ENCODE results near the gene DNAJC17.

The DNAJC17 gene

GRCh38 chr15:40852529-40852928 lies 45.3 kb upstream of the DNAJC17 start:
- peaks cover 0 to 42% (median 0%) of the 10 kb centered on the region in 3 donors for H3K36me3 ChIP-seq
- DNase-seq, result no peak
- H3K27me3 ChIP-seq, result peaks cover 0 to 5% of the 10 kb centered on the region in 2 donors
- intact Hi-C loops (cut with DNase I; ENCODE audit: low total_unique reads), result no loop called here
- no peak for TF ChIP-seq CTCF (IDR thresholded peaks at IDR 0.05)
- no peaks in the 10 kb centered on the region for H3K9me3 ChIP-seq
- peaks cover 0 to 7% (median 2%) of the 10 kb centered on the region in 4 donors for H3K4me1 ChIP-seq
- H3K27ac ChIP-seq, result no peak overlapping the region
- no peak overlapping the region for H3K4me3 ChIP-seq

- Histone ChIP-seq H3K36me3 (peaks cover 0 to 29% (median 0%) of the 10 kb centered on the region in 3 donors), H3K9me3 (no peaks in the 10 kb centered on the region), H3K27me3 (peaks cover 0 to 15% of the 10 kb centered on the region in 2 donors), H3K4me3 (no peak overlapping the region), H3K27ac (no peak overlapping the region), H3K4me1 (no peaks in the 10 kb centered on the region)
- DNase-seq, result no peak
- intact Hi-C loops (cut with DNase I; ENCODE audit: low total_unique reads), result no loop called here
- TF ChIP-seq CTCF (IDR thresholded peaks at IDR 0.05), result no peak
Measured at GRCh38 chr15:40850576-40851112, 43.4 kb upstream of the DNAJC17 start.

DNA sequence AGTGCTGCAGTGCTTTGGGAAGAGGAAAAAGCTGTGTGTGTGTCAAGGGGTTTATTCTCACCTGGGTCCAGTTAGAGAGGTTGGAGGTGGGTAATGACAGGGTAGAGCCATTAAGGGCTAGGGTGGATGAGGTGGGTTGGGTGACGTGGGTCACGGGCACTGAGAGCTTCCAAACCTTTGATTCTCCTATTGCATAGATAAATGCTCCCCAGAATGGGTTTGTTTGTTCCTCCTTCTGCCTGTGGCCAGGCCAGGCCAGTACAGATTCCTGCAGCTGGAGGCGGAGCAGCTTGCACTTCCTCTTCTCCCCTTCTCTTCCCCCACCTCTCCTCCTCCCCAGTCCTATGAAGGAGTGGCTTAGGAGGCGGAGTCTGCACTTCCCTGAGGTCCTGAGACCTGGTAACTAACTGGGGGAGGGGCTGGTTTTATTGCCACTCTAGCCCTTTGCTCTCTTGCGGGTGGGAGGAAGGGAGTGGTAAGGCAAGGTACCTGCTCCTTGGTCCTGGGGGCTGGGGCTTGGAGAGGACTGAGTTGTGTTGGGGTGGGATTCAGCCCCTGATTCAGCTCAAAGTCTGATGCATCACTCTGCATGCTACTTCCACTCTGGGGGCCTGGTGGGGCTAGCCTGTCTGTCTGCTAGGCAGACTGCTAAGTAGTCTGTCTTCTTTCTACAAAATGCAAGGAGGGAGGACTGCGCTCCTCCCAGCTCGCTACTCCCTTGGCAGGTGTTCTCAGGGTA lies 40.1 kb upstream of the DNAJC17 start:
- H3K4me3 ChIP-seq, result no peak overlapping the region
- H3K27ac ChIP-seq, result no peak overlapping the region
- TF ChIP-seq CTCF (IDR thresholded peaks at IDR 0.05), result no peak
- no peaks in the 10 kb centered on the region for H3K9me3 ChIP-seq
- no peaks in the 10 kb centered on the region for H3K36me3 ChIP-seq
- H3K4me1 ChIP-seq, result peaks cover 0 to 24% (median 14%) of the 10 kb centered on the region in 4 donors
- intact Hi-C loops (cut with DNase I; ENCODE audit: low total_unique reads), result no loop called here
- H3K27me3 ChIP-seq, result peaks cover 0 to 37% of the 10 kb centered on the region in 2 donors
- DNase-seq, result peak; percentile 61 to 75

GRCh38 chr15:40846841-40847222 lies 39.6 kb upstream of the DNAJC17 start:
- Histone ChIP-seq H3K27ac (no peak overlapping the region), H3K27me3 (peaks cover 0 to 39% of the 10 kb centered on the region in 2 donors), H3K4me3 (no peak overlapping the region), H3K9me3 (no peaks in the 10 kb centered on the region), H3K36me3 (no peaks in the 10 kb centered on the region), H3K4me1 (peaks cover 0 to 24% (median 14%) of the 10 kb centered on the region in 4 donors)
- intact Hi-C loops (cut with DNase I; ENCODE audit: low total_unique reads), result no loop called here
- no peak for DNase-seq
- TF ChIP-seq CTCF (IDR thresholded peaks at IDR 0.05), result no peak

- Histone ChIP-seq H3K4me1 (peaks cover 0 to 24% (median 14%) of the 10 kb centered on the region in 4 donors), H3K4me3 (no peak overlapping the region), H3K27me3 (peaks cover 0 to 43% of the 10 kb centered on the region in 2 donors), H3K27ac (no peak overlapping the region), H3K9me3 (no peaks in the 10 kb centered on the region), H3K36me3 (no peaks in the 10 kb centered on the region)
- intact Hi-C loops (cut with DNase I; ENCODE audit: low total_unique reads), result no loop called here
- DNase-seq, result no peak
- TF ChIP-seq CTCF (IDR thresholded peaks at IDR 0.05), result no peak
Measured at GRCh38 chr15:40845511-40846284, 38.4 kb upstream of the DNAJC17 start.

All from tibial artery (tissue), 4 donors.